ENCODE data around the gene KDM1B.

DNA sequence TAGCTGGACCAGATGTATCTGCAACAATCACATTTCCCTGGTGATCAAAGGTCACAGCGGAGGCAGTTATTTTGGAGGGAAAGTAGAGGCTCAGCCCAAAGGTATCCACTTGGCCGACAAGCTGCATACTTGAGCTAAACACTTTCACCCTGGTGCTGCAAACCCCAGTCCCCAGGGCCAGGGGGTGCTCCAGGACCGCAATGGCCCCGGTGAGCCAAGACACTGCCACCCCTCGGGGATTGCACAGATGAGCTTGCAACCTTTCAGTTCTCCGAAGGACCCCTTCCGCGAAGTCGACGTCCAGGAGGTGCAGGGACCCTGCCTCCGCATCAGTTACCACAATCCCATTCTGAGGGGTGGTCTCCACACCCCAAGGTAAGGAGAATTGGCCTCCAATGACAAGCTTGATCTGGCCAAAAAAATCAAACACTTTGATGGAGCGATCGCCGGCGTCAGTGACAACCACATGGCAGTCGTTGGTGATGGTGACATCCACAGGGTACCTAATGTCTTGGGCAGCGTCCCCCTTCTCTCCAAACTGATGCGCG is 33.6 kb upstream of the KDM1B start:
- TF ChIP-seq ZNF3 (CRISPR knock-in tag; IDR thresholded peaks at IDR 0.05) (no peak), TCF7L2 (IDR thresholded peaks at IDR 0.05; ENCODE audit: low read depth, low read length) (no peak), ZBTB7A (IDR thresholded peaks at IDR 0.05; ENCODE audit: borderline replicate concordance, control insufficient read depth, low read depth, low read length) (no peak), EP300 (IDR thresholded peaks at IDR 0.05; ENCODE audit: low read length) (no peak), COPS2 (conservative IDR thresholded peaks at IDR 0.05) (no peak), POLR2AphosphoS5 (IDR thresholded peaks at IDR 0.05; ENCODE audit: control insufficient read depth, insufficient read depth, low read depth, low read length) (no peak), ETS2 (tag; IDR thresholded peaks at IDR 0.05; ENCODE audit: borderline replicate concordance, poor library complexity, severe bottlenecking) (no peak), BDP1 (IDR thresholded peaks at IDR 0.05; ENCODE audit: insufficient read depth, insufficient read length) (no peak), RFX7 (CRISPR knock-in tag; IDR thresholded peaks at IDR 0.05) (no peak), ETV6 (IDR thresholded peaks at IDR 0.05; ENCODE audit: borderline replicate concordance in 1 of 2, low read depth in 2 of 2, low read length in 1 of 2) (no peak), ETV6 (CRISPR knock-in tag; IDR thresholded peaks at IDR 0.05; ENCODE audit: borderline replicate concordance) (no peak), CHD2 (IDR thresholded peaks at IDR 0.05; ENCODE audit: low read depth, low read length) (no peak), JUND (IDR thresholded peaks at IDR 0.05; ENCODE audit: borderline replicate concordance, low read depth, low read length) (no peak), JUND (tag; IDR thresholded peaks at IDR 0.05; ENCODE audit: borderline replicate concordance, low read depth, low read length) (no peak)
- TF ChIP-seq, protein P1, sequence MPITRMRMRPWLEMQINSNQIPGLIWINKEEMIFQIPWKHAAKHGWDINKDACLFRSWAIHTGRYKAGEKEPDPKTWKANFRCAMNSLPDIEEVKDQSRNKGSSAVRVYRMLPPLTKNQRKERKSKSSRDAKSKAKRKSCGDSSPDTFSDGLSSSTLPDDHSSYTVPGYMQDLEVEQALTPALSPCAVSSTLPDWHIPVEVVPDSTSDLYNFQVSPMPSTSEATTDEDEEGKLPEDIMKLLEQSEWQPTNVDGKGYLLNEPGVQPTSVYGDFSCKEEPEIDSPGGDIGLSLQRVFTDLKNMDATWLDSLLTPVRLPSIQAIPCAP (CRISPR knock-in tag; IDR thresholded peaks at IDR 0.05; ENCODE audit: borderline replicate concordance), result no peak

All from K562 (cell line).